Fibroblast of pulmonary artery (primary cell): ENCODE data around the gene ANO6.

Source experiments
- DNase-seq: peaks from one replicate; pipeline ENCODE4 v3.0.0-alpha.2; 2010; ENCODE audit warnings: low read depth
- H3K4me3 ChIP-seq: replicated peaks from 2 replicates; pipeline ENCODE4 v1.5.1; 2011; ENCODE audit warnings: low read depth, mild to moderate bottlenecking, control low read depth, low read length, moderate library complexity
- TF ChIP-seq, protein P1 (sequence below): IDR thresholded peaks from 2 replicates; pipeline ENCODE4 v1.5.1; 2011; ENCODE audit warnings: mild to moderate bottlenecking, control low read depth, low read length, inconsistent platforms; ENCODE audit errors: missing control alignments

The ANO6 gene

DNA sequence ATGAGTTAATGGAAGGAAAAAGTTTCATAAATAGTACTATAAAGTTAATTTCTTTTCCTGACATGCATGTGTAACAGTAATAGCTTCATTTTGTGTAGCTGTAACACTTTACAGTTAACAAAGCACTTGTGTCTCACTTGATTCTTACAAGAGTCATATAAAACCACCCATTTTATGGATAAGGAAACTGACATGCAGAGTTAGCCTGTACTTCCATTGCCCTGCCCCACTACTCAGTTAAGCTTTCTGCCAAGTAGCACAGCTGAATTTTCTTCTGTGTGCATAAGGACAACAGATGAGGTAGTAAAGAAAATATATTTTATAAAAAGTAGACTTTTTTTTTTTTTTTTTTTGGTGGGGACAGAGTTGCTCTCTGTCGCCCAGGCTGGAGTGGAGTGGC is 32.2 kb downstream of the ANO6 start:
- no peak for DNase-seq
- TF ChIP-seq, protein P1, sequence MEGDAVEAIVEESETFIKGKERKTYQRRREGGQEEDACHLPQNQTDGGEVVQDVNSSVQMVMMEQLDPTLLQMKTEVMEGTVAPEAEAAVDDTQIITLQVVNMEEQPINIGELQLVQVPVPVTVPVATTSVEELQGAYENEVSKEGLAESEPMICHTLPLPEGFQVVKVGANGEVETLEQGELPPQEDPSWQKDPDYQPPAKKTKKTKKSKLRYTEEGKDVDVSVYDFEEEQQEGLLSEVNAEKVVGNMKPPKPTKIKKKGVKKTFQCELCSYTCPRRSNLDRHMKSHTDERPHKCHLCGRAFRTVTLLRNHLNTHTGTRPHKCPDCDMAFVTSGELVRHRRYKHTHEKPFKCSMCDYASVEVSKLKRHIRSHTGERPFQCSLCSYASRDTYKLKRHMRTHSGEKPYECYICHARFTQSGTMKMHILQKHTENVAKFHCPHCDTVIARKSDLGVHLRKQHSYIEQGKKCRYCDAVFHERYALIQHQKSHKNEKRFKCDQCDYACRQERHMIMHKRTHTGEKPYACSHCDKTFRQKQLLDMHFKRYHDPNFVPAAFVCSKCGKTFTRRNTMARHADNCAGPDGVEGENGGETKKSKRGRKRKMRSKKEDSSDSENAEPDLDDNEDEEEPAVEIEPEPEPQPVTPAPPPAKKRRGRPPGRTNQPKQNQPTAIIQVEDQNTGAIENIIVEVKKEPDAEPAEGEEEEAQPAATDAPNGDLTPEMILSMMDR: no peak
- no peak overlapping the region for H3K4me3 ChIP-seq

DNA sequence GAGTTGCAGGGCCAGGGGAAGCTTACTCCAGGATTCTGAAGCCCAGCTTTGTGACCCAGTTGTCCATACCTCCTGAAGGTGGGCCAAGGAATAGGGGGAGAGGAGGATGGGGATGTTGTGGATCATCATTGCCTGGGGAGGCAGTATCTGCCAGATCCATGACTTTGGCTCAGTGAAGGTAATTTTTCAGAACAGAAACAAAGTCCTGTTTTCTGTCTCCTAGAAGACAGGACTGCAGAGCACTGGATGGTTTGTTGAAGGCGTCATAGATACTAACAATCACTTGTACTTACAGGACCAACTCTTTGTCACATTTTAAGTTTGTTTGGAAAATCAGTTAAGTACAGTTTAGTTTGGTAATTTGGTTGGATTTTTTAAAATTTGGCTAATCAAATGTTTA is 38.4 kb downstream of the ANO6 start:
- TF ChIP-seq, protein P1: no peak
- H3K4me3 ChIP-seq: no peak overlapping the region
- DNase-seq: no peak

DNA sequence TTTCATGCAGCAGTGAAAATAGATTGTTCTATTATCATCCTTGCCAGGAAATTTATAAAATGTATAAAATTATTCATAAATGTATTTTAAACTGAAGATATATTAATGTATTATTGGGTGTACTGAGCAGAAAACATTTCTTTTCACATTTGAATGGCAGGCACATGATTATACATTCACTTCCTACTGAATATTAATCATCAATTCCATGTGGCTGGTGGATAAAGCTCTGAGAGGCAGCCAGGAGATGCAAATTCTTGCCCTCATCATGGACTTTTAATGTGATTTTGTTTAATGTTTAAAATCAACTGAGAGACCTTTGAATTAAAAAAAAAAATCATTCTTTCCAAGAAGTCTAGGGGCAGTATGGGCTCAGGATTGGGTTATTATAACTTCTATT is 40.8 kb downstream of the ANO6 start:
- no peak overlapping the region for H3K4me3 ChIP-seq
- DNase-seq: no peak
- TF ChIP-seq, protein P1: no peak

DNA sequence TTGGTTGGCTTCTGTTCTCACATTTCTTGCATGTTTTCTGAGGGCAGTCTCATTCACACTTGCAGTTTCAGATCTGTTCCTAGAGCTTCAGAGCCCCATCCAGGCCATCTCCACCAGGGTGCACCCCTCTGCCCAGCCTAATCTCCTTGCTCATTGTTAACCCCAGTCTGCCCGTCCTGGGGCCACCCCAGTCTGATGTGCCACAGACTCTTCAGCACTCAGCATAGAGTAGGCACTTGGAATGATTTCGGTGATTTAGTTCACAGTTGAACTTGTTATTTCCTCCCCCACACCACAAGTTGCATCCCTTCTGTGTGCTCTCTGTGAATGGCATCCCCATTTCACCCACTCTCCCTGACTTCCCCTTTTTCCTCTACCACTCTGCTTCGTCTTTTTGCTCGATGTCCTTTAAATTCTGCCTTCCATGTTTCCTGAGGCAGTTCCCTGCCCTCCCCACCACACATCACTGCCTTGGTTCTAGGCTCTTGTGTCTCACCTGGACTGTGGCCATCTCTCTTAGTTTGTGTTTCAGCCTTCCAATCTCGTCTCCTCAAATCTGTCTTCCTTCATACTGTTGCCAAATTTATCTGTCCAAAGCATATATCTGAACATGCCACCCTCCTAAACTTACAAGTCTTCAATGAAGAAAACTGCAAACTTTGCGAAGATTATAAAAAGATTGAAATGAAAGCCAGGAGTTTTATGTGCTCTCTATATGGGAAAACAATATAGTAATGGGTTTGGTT is 41.5 kb downstream of the ANO6 start:
- TF ChIP-seq, protein P1: no peak
- H3K4me3 ChIP-seq: no peak overlapping the region
- DNase-seq: no peak

DNA sequence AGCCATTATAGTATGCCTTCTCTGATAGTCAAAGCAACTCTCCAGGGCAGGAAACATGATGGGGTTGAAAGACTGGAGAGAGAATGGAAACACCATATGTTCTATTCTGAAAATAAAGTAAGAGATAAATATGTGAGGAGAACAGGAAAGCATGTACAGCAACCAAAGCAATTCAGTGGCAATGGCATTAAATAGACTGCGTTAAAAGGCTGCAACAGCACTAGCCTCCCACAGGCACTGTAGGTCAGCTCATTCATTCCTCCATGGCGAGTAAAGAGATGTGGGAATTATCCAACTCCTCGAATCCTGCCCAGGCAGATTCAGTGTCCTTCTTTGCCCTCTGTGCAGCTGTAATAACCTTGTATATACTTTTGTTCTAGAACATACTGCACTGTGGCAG is 43.8 kb downstream of the ANO6 start:
- H3K4me3 ChIP-seq: no peak overlapping the region
- peak; percentile 42 for DNase-seq
- TF ChIP-seq, protein P1: no peak

DNA sequence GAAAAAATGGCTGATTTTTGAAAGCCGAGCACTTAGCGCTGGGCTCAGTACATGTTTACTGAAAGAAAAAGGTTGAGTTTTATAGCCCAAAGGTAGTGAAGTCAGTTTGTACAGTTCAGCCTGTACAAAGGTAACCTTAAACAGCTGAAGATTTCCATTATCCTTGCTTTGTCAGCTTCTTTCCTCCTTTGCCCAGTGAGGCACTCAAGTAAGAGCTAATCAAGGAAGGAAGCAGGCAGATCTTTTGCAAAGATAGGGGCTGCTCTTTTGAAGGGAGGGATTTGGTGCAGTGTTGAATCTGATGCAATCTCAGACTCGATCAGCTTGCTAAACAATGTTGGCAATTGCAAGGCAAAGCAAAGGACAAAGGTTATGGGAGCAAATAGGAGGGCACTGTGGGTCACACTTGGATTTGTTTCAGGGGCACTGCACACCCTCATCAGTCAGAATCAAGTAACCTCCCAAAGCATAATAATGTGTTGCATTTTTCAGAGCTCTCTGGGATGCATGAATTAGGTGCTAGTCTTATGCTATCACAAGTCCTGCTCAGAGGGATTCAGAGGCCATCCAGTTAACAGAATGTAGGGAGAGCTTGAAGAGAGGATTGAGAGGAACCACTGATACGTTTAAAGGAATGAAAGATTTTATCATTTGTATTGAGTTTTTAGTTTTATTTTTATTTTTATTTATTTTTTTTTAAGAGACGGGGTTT is 44.4 kb downstream of the ANO6 start:
- TF ChIP-seq, protein P1: no peak
- no peak overlapping the region for H3K4me3 ChIP-seq
- DNase-seq: peak; percentile 29
